DMS153 treated with DMSO at 0.1 percent for 48 hours (cell line): ENCODE measurements around the gene DGKH.
"Not testable (repeated sequence)": the region's sequence is repeated elsewhere in the genome, so short reads cannot be mapped to it uniquely, and the experiment has no call there.

Experiments
- DNase-seq: peaks from one replicate; lab custom pipeline; 2025; ENCODE audit not compliant: unreplicated experiment; lab: John Stamatoyannopoulos, UW

The DGKH gene

DNA sequence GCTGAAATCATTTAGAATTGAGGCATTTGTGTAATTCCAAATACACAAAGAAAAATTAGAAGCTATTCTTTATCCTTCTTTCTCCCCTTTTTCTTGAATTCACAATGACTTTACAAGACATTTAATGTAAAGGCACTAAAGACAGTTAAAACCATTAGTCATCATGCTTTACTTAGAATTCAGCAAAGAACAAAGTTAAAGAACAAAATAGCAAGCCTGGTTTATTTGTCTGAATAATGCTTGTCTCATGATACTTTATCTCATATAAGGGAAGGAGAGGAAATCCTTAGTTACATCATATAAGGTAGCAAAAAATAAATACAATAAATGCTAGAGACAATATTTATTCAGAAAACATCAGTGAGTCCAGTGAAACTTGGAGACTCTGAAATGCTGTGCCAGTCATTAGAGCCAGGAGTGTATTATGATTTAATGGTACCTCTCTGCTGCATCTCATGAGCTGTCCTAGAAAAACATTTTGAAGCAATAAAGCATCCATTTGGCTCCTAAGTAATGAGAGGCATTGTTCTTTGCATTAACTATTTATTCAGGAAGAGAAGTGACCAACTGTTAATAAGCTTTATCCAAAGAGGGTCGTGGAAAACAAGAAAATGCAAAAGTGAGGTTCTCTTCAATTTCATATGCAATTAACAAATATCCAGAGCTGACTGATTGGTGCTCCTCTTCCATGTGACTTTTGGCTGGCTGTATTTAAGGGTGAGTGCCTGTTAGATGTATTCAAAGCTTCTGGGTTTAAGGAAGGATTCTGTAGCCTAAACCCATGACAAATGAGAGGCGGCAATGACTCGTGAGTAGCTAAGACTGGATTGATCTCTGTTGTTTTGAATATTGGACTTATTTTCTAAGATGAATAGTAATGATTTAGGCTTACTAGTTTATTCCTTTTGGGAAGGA is 105.0 kb downstream of the DGKH start:
- no peak for DNase-seq

DNA sequence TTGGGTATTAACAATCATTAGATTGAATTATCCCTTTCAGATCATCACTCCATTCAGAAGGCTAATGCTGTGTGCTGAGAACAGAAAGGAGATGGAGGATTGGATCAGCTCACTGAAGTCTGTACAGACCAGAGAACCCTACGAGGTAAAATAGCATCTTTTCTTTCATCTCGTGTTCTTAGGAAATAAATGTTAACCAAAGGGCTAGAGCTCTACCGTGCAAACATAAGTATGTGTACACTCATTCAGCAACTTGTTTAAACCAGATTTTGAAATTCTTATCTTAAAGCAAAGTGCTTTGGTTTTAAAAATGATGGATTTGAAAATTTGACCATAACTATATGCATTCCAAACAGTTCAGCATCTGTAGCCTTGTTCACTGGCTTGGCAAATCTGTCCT is 106.8 kb downstream of the DGKH start:
- DNase-seq = no peak

DNA sequence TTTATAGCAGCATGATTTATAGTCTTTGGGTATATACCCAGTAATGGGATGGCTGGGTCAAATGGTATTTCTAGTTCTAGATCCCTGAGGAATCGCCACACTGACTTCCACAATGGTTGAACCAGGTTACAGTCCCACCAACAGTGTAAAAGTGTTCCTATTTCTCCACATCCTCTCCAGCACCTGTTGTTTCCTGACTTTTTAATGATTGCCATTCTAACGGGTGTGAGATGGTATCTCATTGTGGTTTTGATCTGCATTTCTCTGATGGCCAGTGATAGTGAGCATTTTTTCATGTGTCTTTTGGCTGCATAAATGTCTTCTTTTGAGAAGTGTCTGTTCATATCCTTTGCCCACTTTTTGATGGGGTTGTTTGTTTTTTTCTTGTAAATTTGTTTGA is 114.9 kb downstream of the DGKH start:
- DNase-seq = not testable (repeated sequence)

DNA sequence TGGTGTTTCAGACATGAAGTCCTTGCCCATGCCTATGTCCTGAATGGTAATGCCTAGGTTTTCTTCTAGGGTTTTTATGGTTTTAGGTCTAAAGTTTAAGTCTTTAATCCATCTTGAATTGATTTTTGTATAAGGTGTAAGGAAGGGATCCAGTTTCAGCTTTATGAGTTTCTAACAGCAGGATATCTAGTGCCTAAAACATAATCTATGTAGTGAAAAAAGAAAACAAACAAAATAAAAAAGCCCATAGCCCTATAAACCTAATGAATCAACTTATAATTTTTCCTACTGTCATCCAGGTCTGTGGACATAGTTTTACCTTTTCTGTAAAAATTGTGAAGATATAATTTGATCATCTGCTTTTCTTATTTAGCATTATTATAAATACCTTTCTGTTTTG is 115.5 kb downstream of the DGKH start:
- not testable (repeated sequence) for DNase-seq

DNA sequence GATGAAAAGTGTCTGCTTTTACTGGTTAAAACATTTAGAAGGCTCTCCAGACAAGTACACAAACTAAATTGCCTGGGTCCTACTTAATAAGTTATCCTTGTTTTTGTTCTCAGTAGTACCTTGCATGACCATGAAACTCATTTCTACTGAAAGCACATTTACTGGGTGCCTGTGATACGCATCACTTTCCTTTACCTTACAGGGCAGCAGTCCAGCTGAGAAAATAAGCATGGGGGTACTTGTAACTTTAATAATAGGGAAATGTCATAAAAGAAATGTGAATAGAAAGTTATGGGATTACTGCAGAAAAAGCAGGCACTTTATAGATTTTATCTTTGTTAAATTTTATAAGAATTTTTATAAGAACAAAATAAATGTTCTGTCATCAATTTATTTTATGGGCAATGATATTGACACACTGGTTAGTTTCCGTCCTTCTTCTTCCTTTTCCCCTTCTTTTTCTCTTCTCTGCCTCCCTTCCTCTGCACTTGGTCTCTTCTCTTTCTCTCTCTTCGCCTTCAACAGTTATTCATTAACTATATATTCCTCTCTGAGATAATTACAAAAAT is 116.2 kb downstream of the DGKH start:
- DNase-seq = no peak

DNA sequence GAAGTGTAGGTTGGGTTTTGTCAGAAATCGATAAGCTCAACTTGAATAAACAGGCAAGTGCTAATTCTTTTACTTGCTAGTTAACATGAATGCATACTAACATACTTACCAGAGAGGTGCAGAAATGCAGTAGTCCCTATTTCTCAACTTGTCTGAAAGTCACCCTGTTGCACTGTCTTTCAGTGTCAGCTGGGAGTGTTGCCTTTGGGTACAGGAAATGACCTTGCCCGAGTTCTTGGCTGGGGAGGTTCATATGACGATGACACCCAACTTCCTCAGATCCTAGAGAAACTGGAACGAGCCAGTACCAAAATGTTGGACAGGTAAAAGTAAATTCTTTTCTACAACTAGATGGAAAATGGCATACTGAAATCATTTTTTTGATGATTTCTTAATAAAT is 120.0 kb downstream of the DGKH start:
- no peak for DNase-seq

DNA sequence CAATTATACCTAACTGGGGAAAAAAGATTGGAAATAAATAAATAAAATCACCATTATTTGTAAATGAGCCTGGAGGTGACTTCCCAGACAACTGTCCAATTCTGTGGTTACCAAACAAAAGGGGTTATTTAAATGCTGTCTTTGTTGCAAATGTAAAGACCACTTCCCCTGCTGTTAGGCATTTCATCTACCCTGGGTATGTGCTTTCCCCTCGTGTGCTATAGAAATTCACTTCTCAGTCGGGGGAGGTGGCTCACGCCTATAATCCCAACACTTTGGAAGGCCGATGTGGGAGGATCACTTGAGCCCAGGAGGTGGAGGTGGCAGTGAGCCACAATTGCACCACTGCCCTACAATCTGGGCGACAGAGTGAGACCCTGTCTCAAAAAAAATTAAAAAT is 121.6 kb downstream of the DGKH start:
- no peak for DNase-seq

DNA sequence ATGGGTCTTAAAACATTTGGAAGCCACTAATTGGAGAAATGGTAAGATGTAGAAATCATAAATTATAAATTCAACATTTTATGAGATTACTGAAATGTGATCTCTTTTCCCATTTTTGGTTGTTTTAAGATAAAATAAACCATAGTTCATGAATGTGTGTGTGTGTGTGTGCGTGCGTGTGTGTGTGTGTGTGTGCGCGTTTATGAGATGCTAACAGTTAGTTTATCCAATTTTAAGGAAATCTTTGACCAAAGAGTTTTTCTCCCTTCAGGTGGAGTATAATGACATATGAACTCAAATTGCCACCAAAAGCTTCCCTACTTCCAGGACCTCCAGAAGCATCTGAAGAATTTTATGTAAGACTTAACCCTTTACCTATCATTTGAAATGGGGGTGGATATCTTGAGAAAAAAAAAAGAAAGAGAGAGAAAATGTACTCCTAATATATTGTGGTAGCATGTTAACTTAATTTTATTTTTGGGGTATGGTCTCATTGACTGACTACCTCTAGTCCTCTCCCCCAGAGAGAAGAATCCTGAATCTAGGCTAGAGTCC is 125.4 kb downstream of the DGKH start:
- DNase-seq = no peak

DNA sequence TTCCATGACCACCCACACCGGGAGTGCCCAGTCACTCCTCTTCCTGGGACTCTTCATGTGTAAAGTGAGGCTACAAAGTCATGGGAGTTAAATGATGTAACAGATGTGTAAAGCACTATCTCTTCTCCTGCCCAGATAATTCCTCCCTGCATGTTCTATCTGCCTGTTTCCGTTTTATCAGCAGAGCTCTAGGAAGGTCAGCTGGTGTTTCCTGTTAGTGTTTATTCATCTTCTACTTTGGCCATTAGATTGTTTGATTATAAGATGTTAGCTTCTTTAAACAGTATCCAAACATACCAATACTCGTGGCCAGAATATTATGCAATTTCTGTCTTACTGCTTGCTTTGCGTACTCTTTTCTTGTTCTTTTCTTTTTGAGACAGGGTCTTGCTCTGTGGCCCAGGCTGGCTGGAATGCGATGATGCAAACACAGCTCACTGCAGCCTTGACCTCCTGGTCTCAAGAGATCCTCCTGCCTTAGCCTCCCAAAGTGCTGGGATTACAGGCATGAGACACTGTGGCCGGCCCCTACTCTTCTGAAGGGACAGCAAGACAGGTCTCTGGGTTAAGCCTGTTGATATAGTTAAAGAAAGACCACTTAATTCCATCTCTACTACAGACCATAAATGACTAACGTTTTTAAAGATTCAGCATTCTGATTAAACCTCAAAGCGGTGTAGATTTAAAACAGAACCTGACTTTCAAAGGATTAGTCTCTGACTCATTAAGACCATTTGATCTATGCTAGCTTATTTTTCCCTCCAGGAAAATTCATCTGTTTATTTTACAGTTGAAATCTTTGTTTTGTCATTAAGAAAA is 126.1 kb downstream of the DGKH start:
- no peak for DNase-seq

DNA sequence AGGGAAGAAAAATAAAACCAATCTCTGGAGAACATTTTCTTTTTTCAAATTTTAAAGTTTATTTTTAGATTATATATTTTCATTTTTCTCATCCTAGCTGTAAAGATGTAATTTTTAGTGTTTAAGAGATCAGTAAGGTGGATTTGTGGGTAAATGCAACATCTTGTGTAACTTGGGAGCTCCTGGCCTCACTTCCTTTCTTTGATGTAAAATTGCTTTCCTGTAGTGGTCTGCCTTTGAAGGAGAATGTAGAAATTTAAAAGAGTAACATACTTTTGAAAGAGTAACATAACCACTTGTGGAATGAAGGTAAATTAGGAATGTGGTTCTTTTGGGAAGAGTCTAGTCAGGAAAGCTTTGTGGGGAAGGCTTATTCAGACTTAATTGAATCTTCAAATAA is 127.8 kb downstream of the DGKH start:
- no peak for DNase-seq

DNA sequence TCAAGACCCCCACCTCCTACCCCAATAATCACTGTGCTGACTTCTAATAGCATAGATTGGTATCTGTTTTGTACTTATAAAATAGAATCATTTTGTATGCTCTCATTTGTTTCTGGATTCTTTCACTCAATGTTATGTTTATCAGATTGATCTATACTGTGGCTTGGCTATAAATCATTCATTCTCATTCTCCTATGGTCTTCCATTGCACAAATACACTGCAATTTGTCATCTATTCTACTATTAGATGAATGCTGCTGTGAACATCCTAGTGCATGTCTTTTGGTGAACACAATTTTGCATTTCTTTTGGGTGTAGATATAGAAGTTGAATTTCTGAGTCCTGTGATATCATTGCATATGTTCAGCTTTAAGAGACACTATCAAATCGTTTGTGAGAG is 128.7 kb downstream of the DGKH start:
- DNase-seq = no peak

DNA sequence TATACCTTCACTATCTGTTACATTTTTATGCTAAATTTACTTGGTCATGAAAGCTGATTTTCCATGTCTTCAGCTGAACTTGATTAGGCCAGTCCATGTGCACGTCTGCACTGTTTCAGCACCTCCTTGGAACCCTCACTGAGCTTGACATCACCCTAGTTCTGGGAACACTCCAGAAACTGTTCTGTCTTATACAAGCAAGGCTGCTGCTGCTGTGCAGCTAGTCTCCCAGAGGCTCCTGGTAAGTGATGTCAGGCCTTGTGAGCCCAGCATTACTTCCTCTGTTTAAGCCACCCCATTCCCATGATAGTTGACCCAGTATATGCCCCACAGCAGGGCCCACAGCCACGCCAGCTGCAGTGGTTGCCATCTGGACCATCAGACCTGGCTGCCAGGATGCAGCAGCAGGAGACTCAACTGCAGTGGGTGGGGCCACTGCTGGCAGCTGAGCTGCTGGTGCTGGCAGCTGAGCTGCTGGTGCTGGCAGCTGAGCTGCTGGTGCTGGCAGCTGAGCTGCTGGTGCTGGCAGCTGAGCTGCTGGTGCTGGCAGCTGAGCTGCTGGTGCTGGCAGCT is 133.0 kb downstream of the DGKH start:
- DNase-seq = no peak

DNA sequence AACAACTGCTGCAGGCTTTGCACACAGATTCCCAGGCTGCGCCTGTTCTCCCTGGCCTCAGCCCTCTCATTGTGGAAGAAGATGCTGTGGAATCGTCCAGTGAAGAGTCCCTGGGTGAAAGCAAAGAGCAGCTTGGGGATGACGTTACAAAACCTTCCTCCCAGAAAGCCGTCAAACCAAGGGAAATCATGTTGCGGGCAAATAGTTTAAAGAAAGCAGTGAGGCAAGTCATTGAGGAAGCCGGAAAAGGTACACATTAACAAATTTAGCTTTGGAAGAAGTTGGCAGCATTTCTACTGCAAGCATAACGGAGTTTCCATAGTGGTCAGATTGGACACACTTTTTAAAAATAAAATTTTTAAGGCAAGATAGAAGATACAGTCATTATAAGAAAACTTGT is 140.6 kb downstream of the DGKH start:
- no peak for DNase-seq

DNA sequence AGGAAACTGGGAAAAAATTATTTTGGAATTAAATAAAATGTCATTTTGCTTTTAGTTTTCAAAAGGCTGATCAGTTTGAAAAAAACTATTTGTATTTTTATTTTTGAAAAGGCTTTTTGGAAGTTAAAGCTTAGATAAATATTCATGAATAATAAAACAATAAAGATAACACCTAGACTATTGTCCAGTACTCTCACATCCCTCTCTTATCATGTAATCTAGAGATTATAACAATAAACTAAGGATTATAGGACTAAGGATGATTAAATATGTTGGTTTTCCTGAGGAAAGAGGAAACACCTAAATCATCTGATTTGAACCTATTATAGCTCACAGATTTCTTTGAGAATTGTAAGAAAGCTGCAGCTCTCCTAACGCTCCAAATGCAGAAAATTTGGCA is 142.1 kb downstream of the DGKH start:
- no peak for DNase-seq

DNA sequence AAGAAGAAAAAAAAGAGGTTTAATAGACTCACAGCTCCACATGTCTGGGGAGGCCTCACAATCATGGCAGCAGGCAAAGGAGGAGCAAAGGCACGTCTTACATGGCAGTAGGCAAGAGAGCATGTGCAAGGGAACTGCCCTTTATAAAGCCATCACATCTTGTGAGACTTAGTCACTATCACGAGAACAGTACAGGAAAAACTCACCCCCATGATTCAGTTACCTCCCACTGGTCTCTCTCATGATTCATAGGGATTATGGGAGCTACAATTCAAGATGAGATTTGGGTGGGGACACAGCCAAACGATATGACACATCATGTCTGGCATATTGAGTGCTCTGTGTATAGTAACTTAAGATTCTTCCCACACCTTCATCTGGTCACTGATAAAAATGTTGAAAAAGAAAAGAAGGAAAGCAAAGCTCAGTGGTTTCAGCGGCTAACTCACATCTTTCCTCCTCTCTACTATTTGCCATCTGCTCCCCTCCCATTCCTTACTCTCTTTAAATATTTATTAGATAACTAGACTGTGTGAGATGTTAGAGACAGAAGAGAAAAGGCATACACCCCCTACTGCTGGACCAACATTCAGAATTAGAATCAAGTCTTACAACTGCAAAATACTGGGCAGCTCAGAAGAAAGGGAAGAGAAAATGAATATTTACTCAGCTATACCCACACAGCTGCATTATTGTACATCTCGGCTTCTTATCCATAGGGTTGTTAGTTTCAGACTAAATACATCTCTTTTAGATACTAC is 163.4 kb downstream of the DGKH start:
- no peak for DNase-seq

DNA sequence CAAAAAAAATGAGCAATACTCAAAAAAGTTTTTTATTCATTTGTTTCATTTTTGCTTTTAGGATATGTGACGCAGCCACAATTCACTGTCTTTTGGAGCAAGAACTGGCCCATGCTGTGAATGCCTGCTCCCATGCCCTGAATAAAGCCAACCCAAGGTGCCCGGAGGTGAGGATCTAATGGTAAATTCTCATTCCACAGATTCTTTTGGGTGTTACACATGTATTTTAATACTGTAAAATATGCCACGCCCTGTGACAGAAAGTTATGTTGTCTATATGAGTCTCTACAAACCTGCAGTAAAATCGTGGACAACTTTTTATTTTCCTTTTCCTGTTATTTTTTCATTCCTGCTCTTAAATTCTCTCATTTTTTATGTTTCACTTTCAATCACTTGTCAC is 166.0 kb downstream of the DGKH start:
- DNase-seq = no peak

DNA sequence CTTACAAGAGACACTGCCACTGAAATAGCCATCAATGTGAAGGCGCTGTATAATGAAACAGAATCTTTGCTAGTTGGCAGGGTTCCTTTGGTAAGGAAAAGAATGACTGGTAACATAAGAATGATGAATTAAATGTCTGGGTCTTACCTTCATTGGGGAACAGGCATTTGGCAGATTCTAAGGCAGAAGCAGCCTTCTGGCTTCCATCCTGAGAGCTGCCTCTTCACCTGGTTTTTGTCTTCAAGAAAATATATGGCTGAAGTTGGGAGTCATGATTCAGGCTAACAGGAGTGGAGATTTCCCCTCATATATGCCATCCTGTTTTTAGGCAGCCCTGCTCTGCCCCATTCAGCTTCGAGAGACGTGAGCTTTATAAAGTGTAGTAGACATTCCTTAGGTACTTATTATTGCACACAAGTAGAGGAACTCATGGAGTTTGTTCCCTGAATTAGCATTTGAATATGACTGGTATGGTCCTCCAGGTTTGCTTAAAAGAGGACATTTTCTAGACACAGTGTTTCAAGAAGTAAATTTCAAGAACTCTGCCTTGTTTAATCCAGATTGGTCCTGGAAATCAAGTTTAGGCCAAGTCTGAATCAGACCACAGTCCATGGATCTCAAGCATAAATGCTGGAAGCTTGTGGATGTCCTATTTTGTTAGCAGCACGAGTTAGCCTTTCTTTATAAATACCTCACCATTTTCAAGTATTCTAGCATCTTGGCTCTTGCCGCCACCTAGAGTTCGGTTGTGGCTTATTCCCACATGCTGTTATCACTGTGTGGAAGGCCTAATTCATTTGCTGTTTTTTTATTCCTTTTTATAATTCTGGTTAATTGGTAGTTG is 167.4 kb downstream of the DGKH start:
- peak; percentile 2 for DNase-seq

DNA sequence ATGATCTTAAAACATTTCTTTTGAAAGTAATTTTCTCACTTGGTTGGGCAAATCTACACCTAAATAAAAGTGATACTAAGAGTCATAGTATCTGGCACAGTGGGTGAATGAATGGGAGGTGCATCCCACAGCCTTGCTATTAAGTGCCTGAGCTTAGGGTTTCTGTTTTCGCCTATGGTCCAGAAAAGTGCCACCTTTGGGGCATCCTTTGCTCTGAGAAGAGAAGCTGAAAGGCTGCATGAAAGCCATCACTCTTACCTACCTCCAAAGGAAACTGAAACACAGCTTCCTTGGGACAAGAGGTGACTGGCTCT is 167.9 kb downstream of the DGKH start:
- no peak for DNase-seq

DNA sequence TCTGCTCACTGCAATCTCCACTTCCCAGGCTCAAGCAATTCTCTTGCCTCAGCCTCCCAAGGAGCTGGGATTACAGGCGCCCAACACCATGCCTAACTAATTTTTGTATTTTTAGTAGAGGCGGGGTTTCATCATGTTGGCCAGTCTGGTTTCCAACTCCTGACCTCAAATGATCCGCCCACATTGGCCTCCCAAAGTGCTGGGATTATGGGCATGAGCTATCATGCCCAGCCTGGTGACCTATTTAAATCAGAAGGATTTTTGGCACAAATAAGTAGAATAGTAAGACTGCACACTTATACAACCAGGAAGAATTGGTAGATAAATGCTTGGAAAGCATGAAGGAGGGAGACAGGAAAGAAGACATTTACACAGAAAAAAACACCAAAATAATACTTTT is 170.1 kb downstream of the DGKH start:
- no peak for DNase-seq

DNA sequence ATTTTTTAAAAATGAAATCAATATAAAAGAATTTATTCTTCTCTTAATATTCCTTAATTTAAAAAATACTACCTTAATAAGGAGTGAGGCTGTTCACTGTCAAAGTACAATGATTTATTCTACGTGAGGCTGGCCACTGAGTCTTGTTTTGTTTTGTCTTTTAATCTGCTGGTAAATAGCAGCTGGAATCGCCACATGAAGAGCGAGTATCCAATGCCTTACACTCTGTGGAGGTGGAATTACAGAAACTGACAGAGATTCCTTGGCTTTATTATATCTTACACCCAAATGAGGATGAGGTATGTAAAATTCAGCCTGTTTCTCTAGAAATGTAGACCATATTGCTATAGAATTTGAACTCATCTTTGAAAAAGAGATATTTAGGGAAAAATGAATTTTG is 170.6 kb downstream of the DGKH start:
- no peak for DNase-seq
